A549 (cell line): ENCODE measurements around the gene PI4KA. TPM values are rescaled to one million over a fixed set of nuclear protein-coding genes. Genes with fewer than 3 reads are reported as not detected.

Source experiments
- ATAC-seq, 2 experiments: fragments of 200-7000 bp in 1 of 2; fragments of >200 bp in 1 of 2; cut with Nextera tagmentation in 1 of 2; cut with Tn5 transposase in 1 of 2; 3 replicates each; pipeline versions ENCODE4 v1.8.0 to v1.9.1; 2018 to 2020; ENCODE audit warnings: mild to moderate bottlenecking in 1 of 2, moderate library complexity in 1 of 2
- CTCF ChIA-PET: fragments of 300-600 bp; sonication (Branson Sonifier 250); formaldehyde crosslinking; extraction: SDS; loops from one replicate; lab custom pipeline; 2021; ENCODE audit warnings: antibody characterized with exemption, inconsistent platforms; lab: Yijun Ruan, JAX
- POLR2A ChIA-PET: fragments of 350-600 bp; formaldehyde crosslinking; extraction: SDS; loops from one replicate; lab custom pipeline; 2021; ENCODE audit warnings: antibody characterized with exemption, inconsistent platforms; lab: Yijun Ruan, JAX
- DNase-seq, 2 experiments: peaks; one replicate each; pipeline versions ENCODE4 v3.0.0 to v3.0.0-alpha.2; 2011 to 2016; ENCODE audit warnings: low read depth in 1 of 2, low spot score in 1 of 2
- FAIRE-seq: peaks from 2 replicates; lab custom pipeline; 2011; peaks lifted over from hg19 to GRCh38; lab: Jason Lieb, UNC
- H3K27ac ChIP-seq, 2 experiments: fragments of >200 bp; sonication (Bioruptor Twin); formaldehyde crosslinking; 3 replicates each; pipeline ENCODE4 v1.5.1; 2016 to 2017
- H3K4me1 ChIP-seq: fragments of >200 bp; sonication (Bioruptor Twin); formaldehyde crosslinking; 3 replicates; pipeline ENCODE4 v1.6.1; 2016
- H3K4me2 ChIP-seq: fragments of >200 bp; sonication (Bioruptor Twin); formaldehyde crosslinking; 3 replicates; pipeline ENCODE4 v1.6.1; 2016
- H3K4me3 ChIP-seq: fragments of >200 bp; sonication (Bioruptor Twin); formaldehyde crosslinking; 3 replicates; pipeline ENCODE4 v1.5.1; 2016
- H3K9me3 ChIP-seq: fragments of >200 bp; sonication (Bioruptor Twin); formaldehyde crosslinking; 3 replicates; pipeline ENCODE4 v1.6.1; 2016
- BHLHE40 ChIP-seq: IDR thresholded peaks from 2 replicates; pipeline ENCODE4 v1.6.1; 2012; ENCODE audit warnings: low read depth, low read length, inconsistent platforms
- CBX2 ChIP-seq: fragments of 200-600 bp; sonication (generic); IDR thresholded peaks from 2 replicates; pipeline ENCODE4 v1.6.1; 2016; ENCODE audit warnings: low read depth, mild to moderate bottlenecking, borderline replicate concordance
- CBX8 ChIP-seq: fragments of 200-600 bp; sonication (generic); IDR thresholded peaks from 2 replicates; pipeline ENCODE4 v1.6.1; 2016
- CEBPB ChIP-seq, 2 experiments: fragments of >200 bp in 1 of 2; sonication (Bioruptor Twin) in 1 of 2; formaldehyde crosslinking in 1 of 2; IDR thresholded peaks; 2 replicates each; pipeline ENCODE4 v1.6.1; 2012 to 2016
- EHF ChIP-seq: fragments of 250-450 bp; sonication (Bioruptor Pico); IDR thresholded peaks from 2 replicates; pipeline ENCODE4 v1.5.0; 2020; ENCODE audit warnings: mild to moderate bottlenecking
- ESRRA ChIP-seq: fragments of 150-350 bp; IDR thresholded peaks from 2 replicates; pipeline ENCODE4 v1.6.1; 2014; ENCODE audit warnings: mild to moderate bottlenecking, low read length, borderline replicate concordance
- HEYL ChIP-seq: fragments of 250-450 bp; sonication (Bioruptor Pico); IDR thresholded peaks from 2 replicates; pipeline ENCODE4 v1.8.0; 2021; ENCODE audit warnings: mild to moderate bottlenecking, moderate library complexity
- HOXA7 ChIP-seq: fragments of 250-450 bp; sonication (Bioruptor Pico); IDR thresholded peaks from 2 replicates; pipeline ENCODE4 v1.5.0; 2020; ENCODE audit warnings: mild to moderate bottlenecking, moderate library complexity
- JUN ChIP-seq, 2 experiments: fragments of >200 bp; sonication (Bioruptor Twin); formaldehyde crosslinking; IDR thresholded peaks; 2 replicates in 1 of 2; 3 replicates in 1 of 2; pipeline ENCODE4 v1.6.1; 2016 to 2017
- JUNB ChIP-seq: fragments of >200 bp; sonication (Bioruptor Twin); formaldehyde crosslinking; IDR thresholded peaks from 2 replicates; pipeline ENCODE4 v1.6.1; 2016
- MAZ ChIP-seq: fragments of 150-350 bp; IDR thresholded peaks from 2 replicates; pipeline ENCODE4 v1.6.1; 2014; ENCODE audit warnings: antibody characterized with exemption, low read depth, low read length, borderline replicate concordance
- MYC ChIP-seq: IDR thresholded peaks from 2 replicates; pipeline ENCODE4 v1.6.1; 2012; ENCODE audit warnings: mild to moderate bottlenecking, inconsistent platforms, low read length, improper control_type of control experiment, borderline replicate concordance
- NPAS2 ChIP-seq: fragments of 250-450 bp; sonication (Bioruptor Pico); IDR thresholded peaks from 2 replicates; pipeline ENCODE4 v1.8.0; 2022; ENCODE audit warnings: mild to moderate bottlenecking, moderate library complexity, borderline replicate concordance
- NR3C1 ChIP-seq: fragments of >200 bp; sonication (Bioruptor Twin); formaldehyde crosslinking; IDR thresholded peaks from 3 replicates; pipeline ENCODE4 v1.6.1; 2017
- POLR2AphosphoS2 ChIP-seq: conservative IDR thresholded peaks from 2 replicates; pipeline ENCODE4 v1.6.1; 2012; ENCODE audit warnings: low read length, improper control_type of control experiment, inconsistent platforms
- RAD21 ChIP-seq, 2 experiments: fragments of >200 bp in 1 of 2; sonication (Bioruptor Twin) in 1 of 2; formaldehyde crosslinking in 1 of 2; IDR thresholded peaks in 1 of 2; conservative IDR thresholded peaks in 1 of 2; 2 replicates in 1 of 2; 3 replicates in 1 of 2; pipeline ENCODE4 v1.6.1; 2012 to 2018; ENCODE audit warnings: inconsistent platforms in 1 of 2
- RCOR1 ChIP-seq: fragments of 150-350 bp; IDR thresholded peaks from 2 replicates; pipeline ENCODE4 v1.6.1; 2014; ENCODE audit warnings: antibody characterized with exemption, low read length, low read depth
- ZFP36 ChIP-seq: fragments of 450-650 bp; IDR thresholded peaks from 2 replicates; pipeline ENCODE4 v1.6.1; 2014; ENCODE audit warnings: borderline replicate concordance; ENCODE audit not compliant: partially characterized antibody
- ZNF302 ChIP-seq: fragments of 250-450 bp; sonication (Bioruptor Pico); IDR thresholded peaks from 2 replicates; pipeline ENCODE4 v1.9.0; 2021; ENCODE audit warnings: inconsistent platforms, mild to moderate bottlenecking, moderate library complexity
- WGBS: methylation state at CpG from one replicate; pipeline ENCODE4 v1.1.6; 2017; ENCODE audit errors: missing lambda C conversion rate; 5-methylcytosine and 5-hydroxymethylcytosine counted together
- polyA plus RNA-seq, 4 experiments: library from polyadenylated mRNA; depleted of rRNA in 3 of 4; stranded (reverse); fragments of >200 nt; fragmentation: RNase III in 1 of 4; extraction: RNeasy Plus Mini Kit Qiagen cat#74134 plus additional on column Dnase treatment in 1 of 4; gene quantifications; 2 replicates in 3 of 4; 3 replicates in 1 of 4; pipeline ENCODE4 v1.2.3, GENCODE V29; 2011 to 2017
- TF ChIP-seq, protein P1 (sequence below): fragments of >200 bp; sonication (Bioruptor Twin); formaldehyde crosslinking; IDR thresholded peaks from 3 replicates; pipeline ENCODE4 v1.5.1; 2016
- TF ChIP-seq, protein P2 (sequence below): IDR thresholded peaks from 2 replicates; pipeline ENCODE4 v1.6.1; 2012; ENCODE audit warnings: low read depth, borderline replicate concordance
- TF ChIP-seq, protein P3 (sequence below): fragments of >200 bp; sonication (Bioruptor Twin); formaldehyde crosslinking; IDR thresholded peaks from 3 replicates; pipeline ENCODE4 v1.6.1; 2016
- TF ChIP-seq, protein P4 (sequence below): fragments of >200 bp; sonication (Bioruptor Twin); formaldehyde crosslinking; IDR thresholded peaks from 2 replicates; pipeline ENCODE4 v1.6.1; 2016
- TF ChIP-seq, protein P5 (sequence below): fragments of 150-350 bp; IDR thresholded peaks from 2 replicates; pipeline ENCODE4 v1.6.1; 2014; ENCODE audit warnings: low read depth, mild to moderate bottlenecking, low read length

The PI4KA gene
- polyA plus RNA-seq, 2 of the 4 experiments (the other 2 are of a cell fraction): 14.4 to 21.3 TPM

DNA sequence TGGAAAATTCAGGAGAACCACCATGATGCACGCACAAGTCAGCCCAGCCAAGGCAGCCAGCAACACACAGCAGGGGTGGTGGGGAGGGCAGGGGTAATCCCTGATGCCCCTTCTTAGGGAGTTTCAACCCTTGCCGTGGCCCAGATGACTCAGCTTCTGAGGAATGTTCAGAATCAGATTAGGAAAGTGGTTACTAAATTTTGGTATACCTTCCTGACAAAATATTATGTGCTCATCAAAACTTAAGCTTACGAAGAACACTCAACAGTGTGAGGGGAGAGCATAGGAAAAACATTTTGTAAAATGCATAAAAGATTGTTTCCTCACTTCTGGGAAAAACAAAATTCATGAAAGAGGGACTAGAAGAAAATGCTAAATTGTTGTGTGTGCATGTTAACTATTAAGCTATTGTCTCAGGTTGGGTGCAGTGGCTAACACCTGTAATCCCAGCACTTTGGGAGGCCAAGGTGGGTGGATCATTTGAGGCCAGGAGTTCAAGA lies 52.6 kb downstream of the PI4KA start:
- ChIA-PET POLR2A (no interaction called here), CTCF (interaction anchor here (0.9 to 3.8 kb wide), 2 partner anchors 21 to 79 kb away, joined by 4 to 26 read pairs; no protein-coding TSS in a partner anchor)
- TF ChIP-seq RCOR1 (no peak), CEBPB (IDR thresholded peaks at IDR 0.05) (no peak), ESRRA (no peak), RAD21 (conservative IDR thresholded peaks at IDR 0.05 in 1 of 2, IDR thresholded peaks at IDR 0.05 in 1 of 2) (no peak), NR3C1 (no peak), CBX8 (no peak), BHLHE40 (no peak), NPAS2 (no peak), HEYL (CRISPR knock-in tag) (no peak), HOXA7 (CRISPR knock-in tag) (no peak), JUNB (no peak), ZNF302 (no peak), POLR2AphosphoS2 (no peak), MYC (no peak), MAZ (no peak)
- TF ChIP-seq, protein P1, sequence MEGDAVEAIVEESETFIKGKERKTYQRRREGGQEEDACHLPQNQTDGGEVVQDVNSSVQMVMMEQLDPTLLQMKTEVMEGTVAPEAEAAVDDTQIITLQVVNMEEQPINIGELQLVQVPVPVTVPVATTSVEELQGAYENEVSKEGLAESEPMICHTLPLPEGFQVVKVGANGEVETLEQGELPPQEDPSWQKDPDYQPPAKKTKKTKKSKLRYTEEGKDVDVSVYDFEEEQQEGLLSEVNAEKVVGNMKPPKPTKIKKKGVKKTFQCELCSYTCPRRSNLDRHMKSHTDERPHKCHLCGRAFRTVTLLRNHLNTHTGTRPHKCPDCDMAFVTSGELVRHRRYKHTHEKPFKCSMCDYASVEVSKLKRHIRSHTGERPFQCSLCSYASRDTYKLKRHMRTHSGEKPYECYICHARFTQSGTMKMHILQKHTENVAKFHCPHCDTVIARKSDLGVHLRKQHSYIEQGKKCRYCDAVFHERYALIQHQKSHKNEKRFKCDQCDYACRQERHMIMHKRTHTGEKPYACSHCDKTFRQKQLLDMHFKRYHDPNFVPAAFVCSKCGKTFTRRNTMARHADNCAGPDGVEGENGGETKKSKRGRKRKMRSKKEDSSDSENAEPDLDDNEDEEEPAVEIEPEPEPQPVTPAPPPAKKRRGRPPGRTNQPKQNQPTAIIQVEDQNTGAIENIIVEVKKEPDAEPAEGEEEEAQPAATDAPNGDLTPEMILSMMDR: no peak
- TF ChIP-seq, protein P2, sequence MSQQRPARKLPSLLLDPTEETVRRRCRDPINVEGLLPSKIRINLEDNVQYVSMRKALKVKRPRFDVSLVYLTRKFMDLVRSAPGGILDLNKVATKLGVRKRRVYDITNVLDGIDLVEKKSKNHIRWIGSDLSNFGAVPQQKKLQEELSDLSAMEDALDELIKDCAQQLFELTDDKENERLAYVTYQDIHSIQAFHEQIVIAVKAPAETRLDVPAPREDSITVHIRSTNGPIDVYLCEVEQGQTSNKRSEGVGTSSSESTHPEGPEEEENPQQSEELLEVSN: no peak
- TF ChIP-seq, protein P3, sequence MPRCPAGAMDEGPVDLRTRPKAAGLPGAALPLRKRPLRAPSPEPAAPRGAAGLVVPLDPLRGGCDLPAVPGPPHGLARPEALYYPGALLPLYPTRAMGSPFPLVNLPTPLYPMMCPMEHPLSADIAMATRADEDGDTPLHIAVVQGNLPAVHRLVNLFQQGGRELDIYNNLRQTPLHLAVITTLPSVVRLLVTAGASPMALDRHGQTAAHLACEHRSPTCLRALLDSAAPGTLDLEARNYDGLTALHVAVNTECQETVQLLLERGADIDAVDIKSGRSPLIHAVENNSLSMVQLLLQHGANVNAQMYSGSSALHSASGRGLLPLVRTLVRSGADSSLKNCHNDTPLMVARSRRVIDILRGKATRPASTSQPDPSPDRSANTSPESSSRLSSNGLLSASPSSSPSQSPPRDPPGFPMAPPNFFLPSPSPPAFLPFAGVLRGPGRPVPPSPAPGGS: no peak
- TF ChIP-seq, protein P4, sequence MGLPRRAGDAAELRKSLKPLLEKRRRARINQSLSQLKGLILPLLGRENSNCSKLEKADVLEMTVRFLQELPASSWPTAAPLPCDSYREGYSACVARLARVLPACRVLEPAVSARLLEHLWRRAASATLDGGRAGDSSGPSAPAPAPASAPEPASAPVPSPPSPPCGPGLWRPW: no peak
- TF ChIP-seq, protein P5, sequence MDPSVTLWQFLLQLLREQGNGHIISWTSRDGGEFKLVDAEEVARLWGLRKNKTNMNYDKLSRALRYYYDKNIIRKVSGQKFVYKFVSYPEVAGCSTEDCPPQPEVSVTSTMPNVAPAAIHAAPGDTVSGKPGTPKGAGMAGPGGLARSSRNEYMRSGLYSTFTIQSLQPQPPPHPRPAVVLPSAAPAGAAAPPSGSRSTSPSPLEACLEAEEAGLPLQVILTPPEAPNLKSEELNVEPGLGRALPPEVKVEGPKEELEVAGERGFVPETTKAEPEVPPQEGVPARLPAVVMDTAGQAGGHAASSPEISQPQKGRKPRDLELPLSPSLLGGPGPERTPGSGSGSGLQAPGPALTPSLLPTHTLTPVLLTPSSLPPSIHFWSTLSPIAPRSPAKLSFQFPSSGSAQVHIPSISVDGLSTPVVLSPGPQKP: no peak
- Histone ChIP-seq H3K4me2 (peak overlapping the region; percentile 2; the same call in 1 of the 3 replicates), H3K27ac (peak overlapping the region; percentile 59 to 80; a peak in 5 of 6 replicates), H3K9me3 (no peaks in the 10 kb centered on the region), H3K4me3 (no peak overlapping the region), H3K4me1 (peaks cover 24% of the 10 kb centered on the region)
- ATAC-seq (no peak), FAIRE-seq (no peak), DNase-seq (no peak)
- WGBS: 43% methylated on average over 3 of the region's 3 CpGs

DNA sequence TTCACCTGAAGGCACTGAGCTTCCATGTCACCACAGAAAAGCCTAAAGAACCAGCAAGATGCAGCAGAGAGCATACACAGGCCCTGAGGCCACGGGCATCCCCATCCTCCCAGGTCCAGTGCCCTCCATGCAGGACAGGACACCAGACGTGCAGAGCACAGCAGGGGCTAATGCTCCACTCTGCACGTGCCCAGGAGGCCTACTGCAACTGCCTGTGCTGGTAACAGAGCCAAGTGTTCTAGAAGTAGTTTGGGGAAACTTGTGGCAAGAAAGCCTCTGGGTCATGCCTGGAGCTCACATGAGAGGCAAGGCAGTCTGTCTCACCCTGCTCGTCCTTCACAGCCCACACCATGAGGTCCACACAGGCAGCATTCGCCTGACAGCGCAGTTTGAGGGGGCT lies 54.0 kb downstream of the PI4KA start:
- ATAC-seq (no peak; a peak in 1 of 6 replicates), DNase-seq (no peak), FAIRE-seq (no peak)
- Histone ChIP-seq H3K4me1 (peaks cover 24% of the 10 kb centered on the region), H3K9me3 (no peaks in the 10 kb centered on the region), H3K4me2 (no peak overlapping the region), H3K4me3 (no peak overlapping the region), H3K27ac (peak overlapping the region in 1 of 2 experiments; percentile 34; a peak in 1 of 6 replicates)
- WGBS: 93% methylated on average over 3 of the region's 6 CpGs
- TF ChIP-seq HOXA7 (CRISPR knock-in tag) (no peak), EHF (CRISPR knock-in tag) (no peak), ZFP36 (no peak), BHLHE40 (no peak), CEBPB (IDR thresholded peaks at IDR 0.05) (no peak), CBX2 (no peak), NR3C1 (no peak), JUN (IDR thresholded peaks at IDR 0.05) (no peak)
- CTCF ChIA-PET: interaction anchor here (0.6 to 3.8 kb wide), 26 partner anchors 8 to 201 kb away, joined by 3 to 26 read pairs (median 4); partner anchors contain the start of genes CRKL and LZTR1
- POLR2A ChIA-PET: interaction anchor here (0.5 to 1.5 kb wide), 3 partner anchors 142 to 194 kb away, joined by 3 to 4 read pairs (median 4); partner anchors contain the start of gene LZTR1
